Natural killer cell (primary cell): ENCODE data around the gene ZNF451. TPM values are rescaled to one million over a fixed set of nuclear protein-coding genes. Genes with fewer than 3 reads are reported as not detected.

Experiments
- ATAC-seq, 3 donors: fragments of 150-1000 bp in 2 of 3; fragments of 200-7000 bp in 1 of 3; cut with Tn5 transposase; 1 replicate in 1 of 3; 2 replicates in 2 of 3; pipeline ENCODE4 v1.10.0; 2021; ENCODE audit warnings: mild to moderate bottlenecking in 2 of 3, moderate library complexity in 2 of 3
- DNase-seq, 2 donors: peaks; one replicate each; pipeline versions ENCODE4 v3.0.0 to v3.0.0-alpha.2; 2013 to 2021; ENCODE audit warnings: mixed read lengths in 1 of 2
- H3K27ac ChIP-seq: one replicate; pipeline ENCODE4 v1.5.1; 2013; ENCODE audit warnings: mild to moderate bottlenecking, low read length
- H3K27me3 ChIP-seq: one replicate; pipeline ENCODE4 v1.6.1; 2013; ENCODE audit warnings: low read length; ENCODE audit not compliant: control insufficient read depth, insufficient read depth
- H3K36me3 ChIP-seq: one replicate; pipeline ENCODE4 v1.6.1; 2013; ENCODE audit warnings: low read length; ENCODE audit not compliant: control insufficient read depth, insufficient read depth
- H3K4me1 ChIP-seq: one replicate; pipeline ENCODE4 v1.6.1; 2013; ENCODE audit warnings: low read length; ENCODE audit not compliant: control insufficient read depth, insufficient read depth
- H3K4me3 ChIP-seq: one replicate; pipeline ENCODE4 v1.5.1; 2013; ENCODE audit warnings: low read length
- H3K9me3 ChIP-seq: one replicate; pipeline ENCODE4 v1.6.1; 2013; ENCODE audit warnings: low read length; ENCODE audit not compliant: control insufficient read depth, insufficient read depth
- H3K27ac Mint-ChIP-seq, 2 donors: one replicate each; pipeline ENCODE4 v1.8.0; 2022; ENCODE audit warnings: mild to moderate bottlenecking in 2 of 2, mixed read lengths in 2 of 2, moderate library complexity in 1 of 2
- H3K27me3 Mint-ChIP-seq, 2 donors: one replicate each; pipeline ENCODE4 v1.8.0; 2022; ENCODE audit warnings: low read depth in 2 of 2, mixed read lengths in 2 of 2
- H3K36me3 Mint-ChIP-seq: one replicate; pipeline ENCODE4 v1.8.0; 2022; ENCODE audit warnings: mixed read lengths
- H3K4me1 Mint-ChIP-seq, 2 donors: one replicate each; pipeline ENCODE4 v1.8.0; 2022; ENCODE audit warnings: mixed read lengths in 2 of 2
- H3K4me3 Mint-ChIP-seq: one replicate; pipeline ENCODE4 v1.8.0; 2022; ENCODE audit warnings: mild to moderate bottlenecking, moderate library complexity, mixed read lengths
- H3K9me3 Mint-ChIP-seq, 2 donors: one replicate each; pipeline ENCODE4 v1.8.0; 2022; ENCODE audit warnings: mixed read lengths in 2 of 2
- WGBS: methylation state at CpG from one replicate; pipeline ENCODE4 v1.1.7; 2013; ENCODE audit warnings: missing lambda C conversion rate; ENCODE audit not compliant: insufficient coverage; 5-methylcytosine and 5-hydroxymethylcytosine counted together
- intact Hi-C: fragments of 100-400 bp; cut with micrococcal nuclease; formaldehyde crosslinking; loops from one replicate; pipeline ENCODE4 v1.14.2; 2022
- total RNA-seq, 4 donors: library from RNA; stranded (reverse); fragments of 120-200 nt in 1 of 4; gene quantifications; one replicate each; pipeline versions ENCODE4 v1.2.3 to v1.2.4, GENCODE V29; 2013 to 2022
- TF ChIP-seq, protein P1 (sequence below): fragments of 200-600 bp; IDR thresholded peaks from one replicate; pipeline ENCODE4 v1.8.0; 2022; ENCODE audit warnings: antibody characterized with exemption

Gene ZNF451
- total RNA-seq, 3 donors from 2014 or later (not counting 1 experiment from before 2014, with no cell fraction given): 121 to 131 (median 122) TPM

DNA sequence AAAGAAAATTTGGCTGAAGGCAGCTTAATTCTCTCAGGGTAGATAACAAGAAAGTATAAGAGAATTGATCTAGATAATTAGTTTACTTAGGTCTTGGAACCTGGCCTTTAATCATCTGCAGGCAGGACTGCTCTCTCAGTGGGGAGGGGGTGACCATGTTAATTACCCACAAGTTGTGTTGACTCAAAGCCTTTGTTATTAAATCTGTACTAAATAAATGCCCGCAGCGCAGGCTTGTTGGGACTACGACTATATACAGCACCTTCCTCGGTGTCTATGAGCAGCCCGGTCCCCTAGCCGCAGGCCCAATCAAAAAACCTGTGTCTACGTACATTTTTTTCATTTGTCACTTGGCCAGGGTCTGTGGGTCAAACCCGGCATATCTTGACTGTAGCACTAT is 15.6 kb upstream of the ZNF451 start:
- no peak overlapping the region for H3K4me3 Mint-ChIP-seq
- DNase-seq (no peak), ATAC-seq (no peak)
- H3K4me1 Mint-ChIP-seq: no peaks in the 10 kb centered on the region
- no peaks in the 10 kb centered on the region for H3K27me3 Mint-ChIP-seq
- H3K4me3 ChIP-seq: no peak overlapping the region
- no peaks in the 10 kb centered on the region for H3K9me3 Mint-ChIP-seq
- H3K27me3 ChIP-seq: no peaks in the 10 kb centered on the region
- intact Hi-C loops: no loop called here
- no peaks in the 10 kb centered on the region for H3K36me3 Mint-ChIP-seq
- no peaks in the 10 kb centered on the region for H3K4me1 ChIP-seq
- no peaks in the 10 kb centered on the region for H3K36me3 ChIP-seq
- no peak overlapping the region for H3K27ac ChIP-seq
- no peaks in the 10 kb centered on the region for H3K9me3 ChIP-seq
- H3K27ac Mint-ChIP-seq: no peak overlapping the region
- WGBS: 97% methylated on average over 8 of the region's 8 CpGs
- TF ChIP-seq, protein P1, sequence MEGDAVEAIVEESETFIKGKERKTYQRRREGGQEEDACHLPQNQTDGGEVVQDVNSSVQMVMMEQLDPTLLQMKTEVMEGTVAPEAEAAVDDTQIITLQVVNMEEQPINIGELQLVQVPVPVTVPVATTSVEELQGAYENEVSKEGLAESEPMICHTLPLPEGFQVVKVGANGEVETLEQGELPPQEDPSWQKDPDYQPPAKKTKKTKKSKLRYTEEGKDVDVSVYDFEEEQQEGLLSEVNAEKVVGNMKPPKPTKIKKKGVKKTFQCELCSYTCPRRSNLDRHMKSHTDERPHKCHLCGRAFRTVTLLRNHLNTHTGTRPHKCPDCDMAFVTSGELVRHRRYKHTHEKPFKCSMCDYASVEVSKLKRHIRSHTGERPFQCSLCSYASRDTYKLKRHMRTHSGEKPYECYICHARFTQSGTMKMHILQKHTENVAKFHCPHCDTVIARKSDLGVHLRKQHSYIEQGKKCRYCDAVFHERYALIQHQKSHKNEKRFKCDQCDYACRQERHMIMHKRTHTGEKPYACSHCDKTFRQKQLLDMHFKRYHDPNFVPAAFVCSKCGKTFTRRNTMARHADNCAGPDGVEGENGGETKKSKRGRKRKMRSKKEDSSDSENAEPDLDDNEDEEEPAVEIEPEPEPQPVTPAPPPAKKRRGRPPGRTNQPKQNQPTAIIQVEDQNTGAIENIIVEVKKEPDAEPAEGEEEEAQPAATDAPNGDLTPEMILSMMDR: no peak

DNA sequence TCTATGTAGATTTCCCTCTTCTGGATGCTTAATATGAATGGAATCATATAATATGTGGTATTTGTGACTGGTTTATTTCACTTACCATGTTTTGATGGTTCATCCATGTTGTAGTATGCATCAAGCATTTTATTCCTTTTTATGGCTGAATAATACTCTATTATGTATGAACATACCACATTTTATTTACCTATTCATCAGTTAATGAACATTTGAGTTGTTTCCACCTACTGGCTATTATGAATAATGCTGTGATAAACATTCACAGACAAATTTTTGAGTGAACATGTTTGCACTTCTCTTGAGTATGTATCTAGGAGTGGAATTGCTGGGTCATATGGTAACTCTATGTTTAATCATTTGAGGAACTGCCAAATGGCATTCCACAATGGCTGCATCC is 14.9 kb upstream of the ZNF451 start:
- Histone ChIP-seq H3K9me3 (no peaks in the 10 kb centered on the region), H3K27me3 (no peaks in the 10 kb centered on the region), H3K36me3 (no peaks in the 10 kb centered on the region), H3K4me1 (no peaks in the 10 kb centered on the region), H3K4me3 (no peak overlapping the region), H3K27ac (no peak overlapping the region)
- DNase-seq (no peak), ATAC-seq (no peak)
- Mint-ChIP-seq H3K4me3 (no peak overlapping the region), H3K4me1 (no peaks in the 10 kb centered on the region), H3K36me3 (no peaks in the 10 kb centered on the region), H3K27me3 (no peaks in the 10 kb centered on the region), H3K9me3 (no peaks in the 10 kb centered on the region), H3K27ac (no peak overlapping the region)
- TF ChIP-seq, protein P1: no peak
- intact Hi-C loops: no loop called here

DNA sequence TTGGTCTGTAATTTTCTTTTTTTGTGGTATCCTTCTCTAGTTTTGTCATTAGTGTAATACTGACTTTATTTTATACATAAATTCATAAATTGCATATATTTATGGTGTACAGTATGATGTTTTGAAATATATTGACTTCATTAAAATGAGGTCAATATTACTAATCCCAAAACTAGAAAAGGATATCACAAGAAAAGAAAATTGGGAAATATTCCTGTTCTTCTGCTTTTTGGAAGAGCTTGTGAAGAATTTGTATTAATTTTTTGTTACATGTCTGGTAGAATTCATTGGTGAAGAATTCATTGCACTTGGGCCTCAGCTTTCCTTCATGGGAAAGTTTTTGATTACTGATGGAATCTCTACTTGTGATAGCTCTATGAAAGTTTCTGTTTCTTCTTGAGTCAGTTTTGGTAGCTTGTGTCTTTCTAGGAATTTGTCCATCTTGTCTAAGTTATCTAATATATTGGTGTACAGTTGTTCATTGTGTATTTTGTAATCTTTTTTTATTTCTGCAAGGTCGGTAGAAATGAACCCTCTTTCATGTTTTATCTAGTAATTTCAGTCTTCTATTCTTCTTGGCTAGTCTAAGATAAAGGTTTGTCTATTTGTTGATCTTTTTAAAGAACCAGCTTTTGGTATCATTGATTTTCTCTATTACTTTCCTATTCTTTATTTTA is 11.3 kb upstream of the ZNF451 start:
- ATAC-seq (no peak), DNase-seq (no peak)
- Mint-ChIP-seq H3K27ac (no peak overlapping the region), H3K4me1 (no peaks in the 10 kb centered on the region), H3K36me3 (no peaks in the 10 kb centered on the region), H3K9me3 (no peaks in the 10 kb centered on the region), H3K27me3 (no peaks in the 10 kb centered on the region), H3K4me3 (no peak overlapping the region)
- H3K36me3 ChIP-seq: no peaks in the 10 kb centered on the region
- H3K27ac ChIP-seq: no peak overlapping the region
- no peaks in the 10 kb centered on the region for H3K9me3 ChIP-seq
- no peaks in the 10 kb centered on the region for H3K4me1 ChIP-seq
- H3K27me3 ChIP-seq: no peaks in the 10 kb centered on the region
- intact Hi-C loops: no loop called here
- H3K4me3 ChIP-seq: no peak overlapping the region
- no CpG with 5 or more reads among the region's 1 CpG for WGBS
- TF ChIP-seq, protein P1: no peak

DNA sequence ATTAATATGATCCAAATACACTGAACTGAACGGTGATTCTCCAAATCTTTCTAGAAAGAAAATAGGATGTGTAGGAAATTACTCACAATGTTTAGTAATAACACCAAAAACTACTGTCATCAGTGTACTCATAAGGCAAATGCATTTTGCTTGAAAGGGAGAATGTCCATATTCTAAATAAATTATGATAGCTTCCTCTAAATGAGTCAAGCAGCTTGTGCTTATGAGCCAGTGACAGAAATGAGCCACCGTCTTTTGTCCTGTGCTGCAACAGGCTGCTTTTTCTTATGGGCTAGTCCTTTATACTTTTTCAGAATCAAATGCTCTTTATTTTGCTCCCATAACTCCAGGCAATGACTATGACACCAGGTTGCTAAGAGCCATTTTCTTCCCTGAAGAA is 4.5 kb upstream of the ZNF451 start:
- Histone ChIP-seq H3K27me3 (no peaks in the 10 kb centered on the region), H3K27ac (no peak overlapping the region), H3K4me3 (no peak overlapping the region), H3K4me1 (peaks cover 2% of the 10 kb centered on the region), H3K9me3 (no peaks in the 10 kb centered on the region), H3K36me3 (no peaks in the 10 kb centered on the region)
- Mint-ChIP-seq H3K4me1 (peaks cover 8% of the 10 kb centered on the region in 2 donors), H3K36me3 (no peaks in the 10 kb centered on the region), H3K4me3 (no peak overlapping the region), H3K27ac (no peak overlapping the region), H3K9me3 (no peaks in the 10 kb centered on the region), H3K27me3 (no peaks in the 10 kb centered on the region)
- ATAC-seq: no peak
- 81% methylated on average over 1 of the region's 2 CpGs for whole genome bisulfite sequencing
- TF ChIP-seq, protein P1: no peak
- no peak for DNase-seq
- intact Hi-C loops: no loop called here
